Measurements from ENCODE around the gene NCLN.

GRCh38 chr19:3254520-3254919 is 68.8 kb downstream of the NCLN start:
- no peak for TF ChIP-seq POLR2AphosphoS5 (IDR thresholded peaks at IDR 0.05; ENCODE audit: borderline replicate concordance, low read depth, low read length)
- TF ChIP-seq FOXP2 (optimal IDR thresholded peaks at IDR 0.05; ENCODE audit: control extremely low read depth, extremely low read length, insufficient read depth): no peak
- no peak for TF ChIP-seq EZH2 (IDR thresholded peaks at IDR 0.05)
